GM21515 (cell line): ENCODE data around the gene STRADA.

ENCODE experiments used
- ATAC-seq: cut with Tn5 transposase; IDR thresholded peaks from one replicate; pipeline ENCODE4 v1.9.1; 2021; ENCODE audit not compliant: unreplicated experiment

The STRADA gene

GRCh38 chr17:63686138-63686685 is 55.4 kb downstream of the STRADA start:
- no peak for ATAC-seq

DNA sequence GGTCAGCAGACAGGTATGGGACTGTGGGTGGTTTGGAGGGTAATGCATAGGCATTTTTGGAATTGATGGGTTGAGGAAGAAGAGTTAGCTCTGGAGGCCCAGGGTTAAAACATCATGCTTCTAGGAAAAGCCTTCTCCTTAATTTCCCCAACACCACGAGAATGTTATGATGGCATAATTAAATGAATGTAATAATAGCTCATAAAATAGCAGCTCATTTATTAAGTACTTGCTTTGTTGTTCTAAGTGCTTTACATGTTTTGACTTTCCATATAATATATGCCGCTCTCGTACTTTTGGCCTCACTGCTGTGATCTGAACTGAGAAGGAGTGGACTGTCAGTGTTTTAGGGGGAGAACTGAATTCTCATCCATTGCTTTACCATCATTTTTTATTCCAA is 56.0 kb downstream of the STRADA start:
- no peak for ATAC-seq

- ATAC-seq: no peak
Measured at GRCh38 chr17:63685041-63685440, 56.6 kb downstream of the STRADA start.

- no peak for ATAC-seq
Measured at GRCh38 chr17:63682981-63683380, 58.6 kb downstream of the STRADA start.

- ATAC-seq: no peak
Measured at GRCh38 chr17:63682441-63682840, 59.2 kb downstream of the STRADA start.

- no peak for ATAC-seq
Measured at GRCh38 chr17:63681530-63681929, 60.1 kb downstream of the STRADA start.

GRCh38 chr17:63680700-63681099 is 60.9 kb downstream of the STRADA start:
- no peak for ATAC-seq

DNA sequence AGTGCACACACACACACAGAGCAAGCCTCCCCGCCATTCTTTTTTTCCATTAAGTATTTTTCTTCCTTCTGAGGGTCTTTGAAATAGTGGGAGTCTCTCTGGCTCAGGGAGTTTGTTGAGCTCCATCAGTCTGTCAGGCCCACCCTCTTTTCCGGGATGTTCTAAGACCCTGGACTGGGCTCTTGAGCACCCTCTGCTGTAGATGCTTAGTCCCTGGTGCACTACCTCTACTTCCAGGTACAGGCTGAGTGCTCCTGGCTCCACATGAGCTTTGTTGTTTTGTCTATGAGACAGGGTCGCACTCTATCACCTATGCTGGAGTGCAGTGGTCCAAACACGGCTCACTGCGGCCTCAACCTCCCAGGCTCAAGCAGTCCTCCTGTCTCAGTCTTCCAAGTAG is 62.4 kb downstream of the STRADA start:
- ATAC-seq: no peak

GRCh38 chr17:63676584-63676983 is 65.0 kb downstream of the STRADA start:
- ATAC-seq: no peak

GRCh38 chr17:63675607-63676546 is 65.7 kb downstream of the STRADA start:
- ATAC-seq: no peak

DNA sequence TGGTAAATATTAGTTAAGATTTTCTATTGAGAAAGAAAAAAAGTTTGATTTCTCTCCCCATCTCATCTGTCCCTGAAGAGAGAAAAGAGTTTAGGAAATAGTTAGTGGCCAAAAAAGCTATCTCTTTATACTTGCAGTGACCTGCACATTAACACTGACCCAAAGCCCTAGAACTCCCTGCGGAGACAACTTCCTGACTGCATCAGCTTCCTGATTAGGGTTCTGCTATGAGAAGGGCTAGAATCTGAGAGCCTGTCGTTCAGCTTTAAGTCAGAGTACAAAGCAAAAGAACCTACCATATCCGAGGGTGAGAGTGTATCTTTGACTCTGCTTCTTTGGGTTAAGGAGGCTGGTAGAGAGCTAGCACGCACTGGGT is 66.4 kb downstream of the STRADA start:
- ATAC-seq: no peak

DNA sequence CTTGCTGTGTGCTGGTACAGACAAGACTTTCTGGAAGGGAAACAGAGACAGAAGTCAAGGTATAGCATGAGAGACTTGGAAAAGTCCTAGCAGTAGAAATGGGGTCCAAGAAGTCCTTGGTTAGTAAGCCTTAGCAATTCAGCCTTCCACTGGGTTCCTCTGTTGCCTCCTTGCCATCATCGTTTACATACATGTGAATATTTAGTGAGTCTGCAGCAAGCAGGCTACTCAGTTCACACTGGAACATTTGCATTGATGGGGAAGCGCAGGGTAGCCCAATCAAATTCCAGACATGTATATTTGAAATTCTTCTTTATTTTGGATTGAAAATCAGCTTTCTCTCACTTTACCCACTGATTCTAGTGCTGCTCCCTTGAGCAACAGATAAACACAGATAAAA is 68.7 kb downstream of the STRADA start:
- ATAC-seq: no peak

GRCh38 chr17:63665527-63666214 is 75.9 kb downstream of the STRADA start:
- ATAC-seq: no peak

DNA sequence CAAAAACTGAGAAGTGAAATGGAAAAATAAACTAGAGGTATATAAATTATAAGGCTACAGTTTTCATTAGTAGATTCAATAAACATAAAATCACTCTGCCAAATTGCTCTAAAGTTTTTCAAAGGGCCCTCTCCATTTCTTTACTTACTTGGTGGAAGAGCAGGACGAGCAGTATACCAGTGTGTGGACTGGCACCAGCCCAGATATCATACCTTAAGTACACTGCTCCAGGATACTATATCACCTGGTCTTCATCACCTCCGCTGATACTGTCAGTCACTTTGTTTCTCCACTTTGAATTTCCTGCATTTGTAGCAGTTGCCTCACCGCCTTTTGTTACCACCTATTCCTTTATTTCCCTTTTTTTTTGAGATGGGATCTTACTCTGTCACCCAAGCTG is 81.7 kb downstream of the STRADA start:
- no peak for ATAC-seq

DNA sequence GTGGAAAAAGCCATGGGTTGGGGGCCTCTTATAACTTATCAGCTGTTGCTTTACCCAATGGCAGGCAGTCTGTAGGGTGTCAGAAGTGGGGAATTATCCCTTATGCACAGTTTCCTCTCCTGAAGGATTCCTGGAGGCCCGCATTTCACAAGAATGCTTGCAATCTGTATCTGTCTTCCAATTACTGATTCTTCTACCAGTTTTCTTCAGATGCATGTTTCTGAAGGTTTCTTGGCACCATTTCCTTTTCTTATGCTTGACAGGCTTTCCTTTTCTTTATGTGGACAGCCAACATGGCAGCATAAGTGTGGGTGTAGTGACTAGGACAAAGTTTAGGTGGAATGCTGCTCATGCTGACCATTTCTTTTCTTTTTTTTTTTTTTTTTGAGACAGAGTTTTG is 83.2 kb downstream of the STRADA start:
- ATAC-seq: no peak

DNA sequence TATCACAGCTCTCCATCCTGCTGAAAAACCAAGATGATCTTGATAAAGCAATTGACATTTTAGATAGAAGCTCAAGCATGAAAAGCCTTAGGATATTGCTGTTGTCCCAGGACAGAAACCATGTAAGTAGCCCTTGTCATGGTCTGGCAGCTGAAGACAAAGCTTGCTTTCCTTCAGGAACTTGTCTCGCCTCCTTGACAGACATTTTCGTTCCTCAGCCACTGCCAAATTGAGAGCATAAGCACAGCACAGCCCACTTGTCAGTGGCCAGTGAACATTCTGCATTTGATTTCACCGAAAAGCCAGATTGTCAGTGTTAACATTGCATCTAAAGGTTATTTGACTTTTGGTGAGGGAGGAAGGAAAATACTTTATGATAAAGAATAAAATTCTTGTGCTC is 83.8 kb downstream of the STRADA start:
- no peak for ATAC-seq

GRCh38 chr17:63653050-63653449 is 88.5 kb downstream of the STRADA start:
- ATAC-seq: no peak
